NAMALWA (cell line): ENCODE results near the gene ASCC3.
"Not testable (repeated sequence)": the region's sequence is repeated elsewhere in the genome, so short reads cannot be mapped to it uniquely, and the experiment has no call there.

ENCODE experiments used
- DNase-seq: peaks from one replicate; pipeline ENCODE4 v3.0.0-alpha.2; 2015; ENCODE audit warnings: low spot score

The ASCC3 gene

GRCh38 chr6:100806296-100806695 is 74.8 kb downstream of the ASCC3 start:
- no peak for DNase-seq

- DNase-seq = no peak
These were observed 77.7 kb downstream of the ASCC3 start for GRCh38 chr6:100803264-100804045.

GRCh38 chr6:100801036-100801435 is 80.1 kb downstream of the ASCC3 start:
- DNase-seq = no peak

GRCh38 chr6:100796049-100796823 is 84.9 kb downstream of the ASCC3 start:
- peak; percentile 54 for DNase-seq

GRCh38 chr6:100790084-100790483 is 91.0 kb downstream of the ASCC3 start:
- no peak for DNase-seq

GRCh38 chr6:100785982-100786381 is 95.1 kb downstream of the ASCC3 start:
- DNase-seq = no peak

- DNase-seq = no peak
These were observed 100.5 kb downstream of the ASCC3 start for GRCh38 chr6:100780648-100781047.

- no peak for DNase-seq
These were observed 105.5 kb downstream of the ASCC3 start for GRCh38 chr6:100775667-100776066.

GRCh38 chr6:100774681-100775080 is 106.4 kb downstream of the ASCC3 start:
- DNase-seq = no peak

GRCh38 chr6:100768816-100769351 is 112.2 kb downstream of the ASCC3 start:
- DNase-seq = no peak

- no peak for DNase-seq
These were observed 117.4 kb downstream of the ASCC3 start for GRCh38 chr6:100763617-100764241.

- no peak for DNase-seq
These were observed 119.3 kb downstream of the ASCC3 start for GRCh38 chr6:100761841-100762240.

GRCh38 chr6:100758386-100758785 is 122.7 kb downstream of the ASCC3 start:
- not testable (repeated sequence) for DNase-seq

- DNase-seq = no peak
These were observed 127.7 kb downstream of the ASCC3 start for GRCh38 chr6:100753421-100753820.

- DNase-seq = no peak
These were observed 129.5 kb downstream of the ASCC3 start for GRCh38 chr6:100751590-100751989.

GRCh38 chr6:100745419-100746041 is 135.6 kb downstream of the ASCC3 start:
- DNase-seq = no peak

- DNase-seq = no peak
These were observed 140.7 kb downstream of the ASCC3 start for GRCh38 chr6:100740439-100740838.

GRCh38 chr6:100737720-100738119 is 143.4 kb downstream of the ASCC3 start:
- DNase-seq = not testable (repeated sequence)

GRCh38 chr6:100731411-100731810 is 149.7 kb downstream of the ASCC3 start:
- DNase-seq = no peak

GRCh38 chr6:100730001-100730980 is 150.8 kb downstream of the ASCC3 start:
- DNase-seq = peak; percentile 7

GRCh38 chr6:100726666-100727065 is 154.5 kb downstream of the ASCC3 start:
- no peak for DNase-seq
